ENCODE data around the gene IFFO2.

Gene IFFO2

DNA sequence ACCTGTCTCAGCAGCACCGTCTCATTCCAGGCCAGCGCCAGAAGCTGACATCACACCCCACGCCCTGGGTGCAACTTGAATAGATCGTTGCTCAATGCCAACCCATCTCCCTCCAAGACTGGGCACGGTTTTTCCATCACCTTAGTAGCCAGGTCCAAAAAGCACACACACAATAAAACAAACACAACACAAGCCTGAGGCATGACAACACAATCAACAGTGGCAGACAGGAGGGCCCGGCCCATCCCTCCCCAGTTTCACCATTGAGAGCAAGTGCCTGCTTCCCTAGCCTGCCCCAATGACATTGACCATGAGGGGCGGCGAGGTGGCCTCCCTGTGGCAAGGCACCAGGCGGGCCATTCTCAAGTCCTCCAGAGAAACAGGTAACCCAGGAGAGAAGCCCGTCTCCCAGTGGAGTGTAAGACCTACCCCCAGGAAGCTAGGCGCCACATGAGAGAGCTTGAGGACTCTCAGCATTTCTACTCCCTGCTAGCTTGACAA, 2.7 kb downstream of the IFFO2 start:
- in situ Hi-C loops (cut with HindIII; ENCODE audit: low pct_ligation_motif_present, low sequenced_read_pairs): no loop called here
- Histone ChIP-seq H3K4me3 (ENCODE audit: low read depth, low read length) (peak overlapping the region; percentile 70), H3K27me3 (replicated peaks) (no peaks in the 10 kb centered on the region), H3K27ac (no peak overlapping the region), H3K36me3 (replicated peaks) (no peaks in the 10 kb centered on the region)
- TF ChIP-seq, protein P1, sequence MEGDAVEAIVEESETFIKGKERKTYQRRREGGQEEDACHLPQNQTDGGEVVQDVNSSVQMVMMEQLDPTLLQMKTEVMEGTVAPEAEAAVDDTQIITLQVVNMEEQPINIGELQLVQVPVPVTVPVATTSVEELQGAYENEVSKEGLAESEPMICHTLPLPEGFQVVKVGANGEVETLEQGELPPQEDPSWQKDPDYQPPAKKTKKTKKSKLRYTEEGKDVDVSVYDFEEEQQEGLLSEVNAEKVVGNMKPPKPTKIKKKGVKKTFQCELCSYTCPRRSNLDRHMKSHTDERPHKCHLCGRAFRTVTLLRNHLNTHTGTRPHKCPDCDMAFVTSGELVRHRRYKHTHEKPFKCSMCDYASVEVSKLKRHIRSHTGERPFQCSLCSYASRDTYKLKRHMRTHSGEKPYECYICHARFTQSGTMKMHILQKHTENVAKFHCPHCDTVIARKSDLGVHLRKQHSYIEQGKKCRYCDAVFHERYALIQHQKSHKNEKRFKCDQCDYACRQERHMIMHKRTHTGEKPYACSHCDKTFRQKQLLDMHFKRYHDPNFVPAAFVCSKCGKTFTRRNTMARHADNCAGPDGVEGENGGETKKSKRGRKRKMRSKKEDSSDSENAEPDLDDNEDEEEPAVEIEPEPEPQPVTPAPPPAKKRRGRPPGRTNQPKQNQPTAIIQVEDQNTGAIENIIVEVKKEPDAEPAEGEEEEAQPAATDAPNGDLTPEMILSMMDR (IDR thresholded peaks at IDR 0.05; ENCODE audit: low read depth, low read length, missing control alignments): no peak
- no peak for DNase-seq

- no peaks in the 10 kb centered on the region for H3K36me3 ChIP-seq (replicated peaks)
- H3K4me3 ChIP-seq (ENCODE audit: low read depth, low read length): no peak overlapping the region
- peak overlapping the region; percentile 73 for H3K27ac ChIP-seq
- TF ChIP-seq, protein P1 (IDR thresholded peaks at IDR 0.05; ENCODE audit: low read depth, low read length, missing control alignments): no peak
- H3K27me3 ChIP-seq (replicated peaks): no peaks in the 10 kb centered on the region
- peak; percentile 43 for DNase-seq
- in situ Hi-C loops (cut with HindIII; ENCODE audit: low pct_ligation_motif_present, low sequenced_read_pairs): no loop called here
These were observed 4.6 kb downstream of the IFFO2 start for GRCh38 chr1:18951818-18952391.

GRCh38 chr1:18951416-18951815, 5.1 kb downstream of the IFFO2 start:
- no peak for DNase-seq
- Histone ChIP-seq H3K36me3 (replicated peaks) (no peaks in the 10 kb centered on the region), H3K4me3 (ENCODE audit: low read depth, low read length) (no peak overlapping the region), H3K27ac (peak overlapping the region; percentile 73), H3K27me3 (replicated peaks) (no peaks in the 10 kb centered on the region)
- in situ Hi-C loops (cut with HindIII; ENCODE audit: low pct_ligation_motif_present, low sequenced_read_pairs): no loop called here
- TF ChIP-seq, protein P1 (IDR thresholded peaks at IDR 0.05; ENCODE audit: low read depth, low read length, missing control alignments): no peak

GRCh38 chr1:18950401-18951026, 6.0 kb downstream of the IFFO2 start:
- no peaks in the 10 kb centered on the region for H3K36me3 ChIP-seq (replicated peaks)
- no peak for DNase-seq
- TF ChIP-seq, protein P1 (IDR thresholded peaks at IDR 0.05; ENCODE audit: low read depth, low read length, missing control alignments): no peak
- H3K27ac ChIP-seq: peak overlapping the region; percentile 73
- H3K27me3 ChIP-seq (replicated peaks): no peaks in the 10 kb centered on the region
- in situ Hi-C loops (cut with HindIII; ENCODE audit: low pct_ligation_motif_present, low sequenced_read_pairs): no loop called here
- H3K4me3 ChIP-seq (ENCODE audit: low read depth, low read length): no peak overlapping the region

- H3K27ac ChIP-seq: peak overlapping the region; percentile 73
- DNase-seq: no peak
- no peaks in the 10 kb centered on the region for H3K27me3 ChIP-seq (replicated peaks)
- in situ Hi-C loops (cut with HindIII; ENCODE audit: low pct_ligation_motif_present, low sequenced_read_pairs): no loop called here
- no peaks in the 10 kb centered on the region for H3K36me3 ChIP-seq (replicated peaks)
- TF ChIP-seq, protein P1 (IDR thresholded peaks at IDR 0.05; ENCODE audit: low read depth, low read length, missing control alignments): peak; percentile 47
- peak overlapping the region; percentile 6 for H3K4me3 ChIP-seq (ENCODE audit: low read depth, low read length)
These were observed 6.6 kb downstream of the IFFO2 start for GRCh38 chr1:18949686-18950400.
